Measurements from ENCODE around the gene CGRRF1. TPM values are rescaled to one million over a fixed set of nuclear protein-coding genes. Genes with fewer than 3 reads are reported as not detected.

The CGRRF1 gene
- total and polyA plus RNA-seq, 9 of the 15 experiments (the other 6 are each of a cell fraction or from before 2014, with no cell fraction given): 2.8 to 15.8 (median 4.6) TPM

GRCh38 chr14:54572316-54572715, 62.6 kb downstream of the CGRRF1 start (continued):
- TF ChIP-seq ZNF280A (IDR thresholded peaks at IDR 0.05; ENCODE audit: low read depth, partially characterized antibody) (peak; percentile 39), ELF4 (CRISPR knock-in tag; IDR thresholded peaks at IDR 0.05) (no peak), CBX5 (IDR thresholded peaks at IDR 0.05; ENCODE audit: borderline replicate concordance, low read depth) (peak; percentile 74), ZNF395 (CRISPR knock-in tag; IDR thresholded peaks at IDR 0.05) (no peak), SMAD2 (IDR thresholded peaks at IDR 0.05; ENCODE audit: low read depth, low read length) (no peak), HNRNPL (IDR thresholded peaks at IDR 0.05; ENCODE audit: low read depth, low read length) (no peak), MYNN (IDR thresholded peaks at IDR 0.05) (no peak), MYNN (CRISPR knock-in tag; IDR thresholded peaks at IDR 0.05) (no peak), KLF13 (tag; IDR thresholded peaks at IDR 0.05; ENCODE audit: borderline replicate concordance, low read depth) (no peak), ZBTB2 (IDR thresholded peaks at IDR 0.05) (no peak), ZBTB34 (CRISPR knock-in tag; IDR thresholded peaks at IDR 0.05) (no peak), ZNF175 (CRISPR knock-in tag; IDR thresholded peaks at IDR 0.05; ENCODE audit: low read depth) (no peak), MEIS2 (IDR thresholded peaks at IDR 0.05; ENCODE audit: partially characterized antibody) (no peak), ZNF717 (CRISPR knock-in tag; IDR thresholded peaks at IDR 0.05) (no peak), REST (IDR thresholded peaks at IDR 0.05; ENCODE audit: borderline replicate concordance) (peak; percentile 56; the same call in 1 of the 2 replicates), REST (CRISPR knock-in tag; IDR thresholded peaks at IDR 0.05; ENCODE audit: low read depth) (no peak)

Measured in K562 (cell line).